ENCODE measurements around the gene TEPSIN.

- TF ChIP-seq, protein P1, sequence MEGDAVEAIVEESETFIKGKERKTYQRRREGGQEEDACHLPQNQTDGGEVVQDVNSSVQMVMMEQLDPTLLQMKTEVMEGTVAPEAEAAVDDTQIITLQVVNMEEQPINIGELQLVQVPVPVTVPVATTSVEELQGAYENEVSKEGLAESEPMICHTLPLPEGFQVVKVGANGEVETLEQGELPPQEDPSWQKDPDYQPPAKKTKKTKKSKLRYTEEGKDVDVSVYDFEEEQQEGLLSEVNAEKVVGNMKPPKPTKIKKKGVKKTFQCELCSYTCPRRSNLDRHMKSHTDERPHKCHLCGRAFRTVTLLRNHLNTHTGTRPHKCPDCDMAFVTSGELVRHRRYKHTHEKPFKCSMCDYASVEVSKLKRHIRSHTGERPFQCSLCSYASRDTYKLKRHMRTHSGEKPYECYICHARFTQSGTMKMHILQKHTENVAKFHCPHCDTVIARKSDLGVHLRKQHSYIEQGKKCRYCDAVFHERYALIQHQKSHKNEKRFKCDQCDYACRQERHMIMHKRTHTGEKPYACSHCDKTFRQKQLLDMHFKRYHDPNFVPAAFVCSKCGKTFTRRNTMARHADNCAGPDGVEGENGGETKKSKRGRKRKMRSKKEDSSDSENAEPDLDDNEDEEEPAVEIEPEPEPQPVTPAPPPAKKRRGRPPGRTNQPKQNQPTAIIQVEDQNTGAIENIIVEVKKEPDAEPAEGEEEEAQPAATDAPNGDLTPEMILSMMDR (IDR thresholded peaks at IDR 0.05) = no peak
- TF ChIP-seq POLR2A (IDR thresholded peaks at IDR 0.05; ENCODE audit: low read depth) = no peak
- no peak for TF ChIP-seq EP300 (IDR thresholded peaks at IDR 0.05)
These were observed 56.3 kb downstream of the TEPSIN start for GRCh38 chr17:81182596-81182995.

All from esophagus muscularis mucosa (tissue), 4 donors.